Right renal pelvis (tissue), 4 donors: Measurements from ENCODE around the gene MSGN1. TPM values are rescaled to one million over a fixed set of nuclear protein-coding genes. Genes with fewer than 3 reads are reported as not detected.
"Not testable (repeated sequence)": the region's sequence is repeated elsewhere in the genome, so short reads cannot be mapped to it uniquely, and the experiment has no call there.

Experiments
- DNase-seq, 4 donors: peaks; one replicate each; pipeline ENCODE4 v3.0.0-alpha.2; 2013; ENCODE audit warnings: low read depth in 4 of 4, low spot score in 3 of 4, missing footprints in 1 of 4
- polyA plus RNA-seq, 4 donors: library from polyadenylated mRNA; unstranded; fragments of 120-200 nt; gene quantifications; one replicate each; pipeline ENCODE4 v1.2.1, GENCODE V29; 2013; ENCODE audit not compliant: insufficient read length in 4 of 4

Gene MSGN1
- polyA plus RNA-seq, 4 donors, result not detected

DNA sequence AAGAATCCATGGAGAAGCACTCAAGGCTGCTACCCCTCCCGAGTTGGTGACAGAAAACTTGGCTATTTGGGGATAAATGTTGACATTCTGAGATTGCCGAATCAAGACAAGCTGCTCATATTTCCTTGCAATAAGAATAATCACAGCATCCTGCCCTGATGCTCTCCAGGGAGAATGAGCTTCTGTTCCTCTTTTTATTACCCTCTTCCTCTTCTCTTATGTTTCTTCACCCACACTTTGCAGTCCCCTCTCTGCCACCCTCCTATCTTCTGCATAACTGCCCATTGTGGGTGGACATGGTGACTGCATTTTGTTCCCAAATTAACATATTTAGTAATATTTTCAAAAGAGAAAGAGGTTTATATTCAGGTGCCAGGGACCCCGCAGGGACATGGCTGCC, 11.9 kb upstream of the MSGN1 start:
- DNase-seq, result no peak

DNA sequence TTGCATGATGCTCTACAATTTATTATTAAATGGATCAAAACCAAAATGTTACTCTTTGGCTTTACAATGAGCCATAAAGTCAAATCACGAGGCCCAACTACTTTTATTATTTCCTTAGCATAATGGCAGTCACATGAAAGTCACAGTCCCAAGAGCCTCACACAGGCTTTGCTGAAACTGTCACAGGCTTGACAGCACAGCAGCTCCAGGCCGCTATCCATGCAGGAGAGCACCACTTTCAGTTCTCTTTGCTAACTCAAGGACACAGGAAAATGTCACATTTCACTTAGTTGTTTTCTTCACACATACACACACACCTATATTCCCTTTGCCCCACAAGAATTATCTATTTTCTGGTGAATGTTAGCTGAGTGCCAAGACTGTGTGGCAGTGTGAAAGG, 11.1 kb upstream of the MSGN1 start:
- no peak for DNase-seq

DNA sequence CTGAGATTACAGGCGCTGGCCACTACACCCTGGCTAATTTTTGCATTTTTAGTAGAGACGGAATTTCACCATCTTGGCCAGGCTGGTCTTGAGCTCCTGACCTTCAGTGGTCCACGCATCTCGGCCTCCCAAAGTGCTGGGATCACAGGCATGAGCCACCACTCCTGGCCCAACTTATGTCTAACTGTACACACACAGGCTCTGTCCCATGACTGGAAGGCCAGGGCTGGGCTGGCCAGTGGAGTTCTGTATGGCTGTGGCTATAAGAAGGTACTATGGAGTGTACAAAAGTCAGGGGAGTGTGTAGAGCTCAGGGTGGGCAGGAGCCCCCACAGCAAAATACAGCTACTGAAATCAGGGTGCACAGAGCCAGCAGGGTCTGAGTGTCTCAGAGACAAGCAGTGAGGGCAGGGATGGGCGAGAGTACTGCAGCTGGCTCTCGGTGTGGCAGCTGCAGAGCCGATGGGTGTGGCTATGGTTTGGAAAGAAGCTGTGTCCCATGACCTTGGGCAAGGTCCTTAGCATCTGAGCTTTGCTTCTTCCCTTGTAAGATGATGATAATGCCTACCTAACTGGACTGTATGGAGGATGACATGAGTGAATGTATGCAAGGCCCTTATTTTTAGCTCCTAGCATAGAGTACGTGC, 10.4 kb upstream of the MSGN1 start:
- no peak for DNase-seq

GRCh38 chr2:17813010-17813741, 3.1 kb upstream of the MSGN1 start:
- DNase-seq, result no peak

- no peak for DNase-seq
Observed at GRCh38 chr2:17813742-17814473, 2.4 kb upstream of the MSGN1 start.

DNA sequence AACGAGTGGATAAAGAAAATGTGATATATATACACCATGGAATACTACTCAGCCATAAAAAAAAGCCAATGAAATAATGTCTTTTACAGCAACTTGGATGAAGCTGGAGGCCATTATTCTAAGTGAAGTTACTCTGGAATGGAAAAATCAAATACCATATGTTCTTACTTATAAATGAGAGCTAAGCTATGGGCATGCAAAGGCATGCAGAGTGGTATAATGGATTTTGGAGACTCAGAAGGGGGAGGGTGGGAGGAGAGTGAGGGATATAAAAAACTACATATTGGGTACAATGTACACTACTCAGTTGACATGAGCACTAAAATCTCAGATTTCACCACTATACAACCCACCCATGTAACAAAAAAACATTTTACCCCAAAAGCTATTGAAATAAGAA, 1.7 kb upstream of the MSGN1 start:
- no peak for DNase-seq

- no peak for DNase-seq
Observed at GRCh38 chr2:17815468-17816184, 634 bp upstream of the MSGN1 start.

GRCh38 chr2:17818235-17818815, 2.1 kb downstream of the MSGN1 start:
- DNase-seq, result no peak

DNA sequence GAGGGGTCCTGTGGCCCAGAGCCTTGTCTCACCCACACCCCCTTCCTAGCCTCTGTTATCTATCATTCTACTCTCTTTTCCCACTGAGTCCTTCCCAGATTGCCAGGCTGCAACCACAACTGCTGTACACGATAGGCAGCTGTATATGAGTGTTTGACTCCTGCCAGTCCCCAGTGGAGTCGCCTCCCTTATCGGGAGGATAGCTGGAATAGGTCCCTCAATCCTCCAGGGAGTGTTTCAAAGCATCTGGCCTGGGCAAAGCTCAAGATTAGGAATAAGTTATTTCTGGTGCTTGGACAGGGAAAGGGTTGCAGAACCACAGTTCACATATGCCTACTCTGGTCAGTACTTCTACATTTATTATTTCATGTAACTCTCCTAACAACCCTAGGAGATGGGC, 4.8 kb downstream of the MSGN1 start:
- DNase-seq, result no peak

DNA sequence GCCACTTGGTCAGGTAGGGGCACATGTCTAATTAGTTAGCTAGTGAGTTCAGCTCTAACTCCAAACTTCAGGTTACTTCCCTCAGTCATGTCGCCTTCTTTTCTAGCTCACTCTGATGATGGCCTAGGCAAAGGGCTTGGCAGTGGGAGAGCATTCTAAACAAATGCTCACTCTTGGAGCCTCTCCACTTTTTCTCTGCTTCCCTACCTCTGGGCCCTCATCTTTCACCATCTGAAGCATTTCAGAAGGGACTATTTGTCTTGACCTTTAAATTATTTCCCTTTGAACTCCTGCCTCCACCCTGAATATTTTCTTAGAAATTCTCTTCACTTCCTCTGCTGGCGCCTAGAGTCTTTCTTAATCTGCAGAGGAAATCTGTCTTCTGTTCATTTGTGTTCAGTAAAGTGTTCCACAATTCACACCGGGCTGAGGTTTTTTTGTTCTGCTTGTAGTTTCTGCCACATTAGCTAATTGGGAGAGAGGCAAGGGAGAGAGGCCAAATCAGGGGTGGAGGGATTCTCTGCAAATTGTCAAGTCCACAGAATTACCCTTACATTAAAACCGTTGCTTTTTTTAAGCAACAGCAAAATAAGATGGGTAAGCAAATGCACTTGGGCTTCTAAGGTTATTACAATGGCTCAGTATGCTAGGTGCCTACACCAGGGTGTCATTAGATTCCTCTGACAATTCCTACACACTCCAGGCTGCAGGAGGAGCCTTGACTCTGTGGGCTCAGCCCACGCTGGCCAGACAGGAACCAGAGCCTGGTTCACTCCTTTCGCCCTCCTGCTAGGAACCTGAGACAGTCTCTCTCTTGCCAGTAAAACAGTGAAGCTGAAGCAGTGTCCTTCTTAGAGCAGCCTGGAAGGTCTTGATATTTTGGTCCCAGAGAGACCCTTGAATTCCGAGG, 5.5 kb downstream of the MSGN1 start:
- no peak for DNase-seq

DNA sequence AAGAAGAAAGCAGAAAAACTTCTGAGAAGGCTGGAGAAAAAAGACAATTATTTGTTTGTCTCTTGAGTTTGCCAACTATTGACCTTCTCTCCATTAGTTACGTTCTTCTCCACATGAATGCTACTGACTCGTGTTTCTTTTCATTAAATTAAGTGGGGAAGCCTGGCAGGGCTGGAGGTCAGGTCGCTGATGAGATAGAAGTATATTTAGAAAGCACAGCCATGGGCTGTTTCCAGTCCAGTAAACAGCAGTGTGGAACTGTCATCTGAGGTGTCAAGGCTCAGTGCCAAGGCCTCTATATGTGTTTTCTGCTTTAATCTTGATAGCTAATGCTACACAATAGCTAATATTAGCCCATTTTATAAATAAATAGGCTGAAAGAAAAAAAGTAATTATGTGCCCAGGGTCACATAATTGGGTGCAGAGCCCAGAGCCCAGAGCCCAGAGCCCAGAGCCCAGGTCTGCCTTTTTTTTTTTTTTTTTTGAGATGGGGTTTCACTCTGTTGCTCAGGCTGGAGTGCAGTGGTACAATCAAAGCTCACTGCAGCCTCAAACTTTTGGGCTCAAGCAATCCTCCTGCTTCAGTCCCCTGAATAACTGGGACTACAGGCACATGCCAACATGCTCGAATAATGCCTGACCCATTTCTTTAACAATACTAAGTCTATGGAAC, 6.3 kb downstream of the MSGN1 start:
- no peak for DNase-seq

GRCh38 chr2:17823646-17824045, 7.4 kb downstream of the MSGN1 start:
- not testable (repeated sequence) for DNase-seq

DNA sequence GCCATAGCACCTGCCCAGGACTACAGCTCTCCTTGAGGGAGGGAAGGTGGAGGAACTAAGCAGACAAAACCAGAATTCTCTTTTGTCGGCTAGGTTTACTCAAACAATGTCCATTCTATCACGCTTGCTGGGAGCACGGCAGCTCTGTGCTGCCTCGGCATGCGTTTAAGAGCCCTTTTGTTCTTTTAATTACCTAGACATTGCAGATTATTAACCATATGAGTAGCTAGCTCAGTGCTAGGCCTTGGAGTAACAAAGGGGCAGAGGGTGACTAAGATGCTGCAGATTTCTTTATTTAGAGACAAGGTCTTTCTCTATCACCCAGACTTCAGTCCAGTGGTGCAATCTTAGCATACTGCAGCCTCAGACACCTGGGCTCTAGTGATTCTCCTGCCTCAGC, 11.1 kb downstream of the MSGN1 start:
- DNase-seq, result no peak

DNA sequence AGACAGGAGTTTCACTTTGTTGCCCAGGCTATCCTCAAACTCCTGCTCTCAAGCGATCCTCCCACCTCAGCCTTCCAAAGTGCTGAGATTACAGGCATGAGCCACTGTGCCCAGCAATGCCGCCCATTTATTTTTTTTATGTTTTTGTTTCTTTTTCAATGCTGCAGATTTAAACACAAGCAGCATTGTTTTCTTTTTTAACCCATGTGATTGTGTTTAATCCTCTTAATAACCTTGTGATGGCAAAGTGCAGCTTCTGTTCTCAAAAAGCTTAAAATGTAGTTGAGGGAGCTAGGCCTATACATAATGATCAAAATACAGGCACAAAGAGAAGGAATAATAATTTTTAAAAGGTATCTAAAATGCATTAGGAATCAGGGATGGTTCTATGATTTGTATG, 11.5 kb downstream of the MSGN1 start:
- DNase-seq, result no peak

DNA sequence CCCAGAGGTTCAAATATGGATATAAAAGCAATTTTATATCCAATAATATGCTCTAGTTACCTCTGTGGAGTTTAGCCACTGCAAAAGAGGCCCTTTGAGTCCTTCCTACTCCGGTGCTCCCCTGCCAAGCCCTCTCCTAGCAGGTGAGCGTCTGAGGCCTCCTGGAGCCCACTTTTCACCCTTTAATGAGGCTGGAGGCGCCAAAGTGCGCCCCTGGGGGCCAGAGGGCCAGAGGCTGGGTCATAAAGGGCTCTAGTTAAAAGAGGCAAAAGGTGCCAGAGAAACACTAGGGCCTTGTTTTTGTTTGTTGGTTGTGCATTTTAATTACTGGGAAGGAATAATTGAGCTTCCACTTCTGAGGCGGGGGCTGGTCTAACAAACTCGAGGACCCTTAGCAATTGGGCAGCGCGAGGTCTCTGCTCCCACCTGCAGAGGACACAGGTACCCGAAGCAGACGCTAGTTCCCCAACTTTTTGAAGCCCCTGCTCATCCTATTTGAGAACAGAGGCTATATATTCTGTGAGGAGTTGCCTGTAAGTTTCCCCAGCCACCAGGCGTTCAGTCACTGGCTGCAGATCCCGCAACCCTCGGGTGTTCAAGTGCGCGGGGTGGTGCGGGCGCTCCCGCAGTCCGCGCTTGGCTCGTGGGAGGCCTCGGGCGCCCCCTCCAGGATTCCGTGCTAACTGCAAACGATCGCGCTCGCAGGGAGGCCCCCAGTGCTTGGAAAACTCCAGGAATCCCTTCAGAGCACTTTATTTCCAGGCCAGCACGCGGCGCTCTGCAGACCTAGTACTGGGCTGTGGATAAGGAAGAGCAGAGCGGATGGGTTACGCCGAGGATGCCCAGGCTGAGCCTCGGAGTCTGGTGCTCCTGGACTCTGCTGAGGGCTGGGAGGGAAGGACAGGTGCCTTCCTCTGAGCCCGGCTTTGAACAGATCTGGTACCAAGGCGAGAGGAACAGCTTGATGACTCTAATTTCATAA, 14.1 kb downstream of the MSGN1 start:
- peak; percentile 61 to 69 (median 65) for DNase-seq

- DNase-seq, result no peak
Observed at GRCh38 chr2:17835516-17835915, 19.3 kb downstream of the MSGN1 start.

GRCh38 chr2:17839959-17840358, 23.7 kb downstream of the MSGN1 start:
- DNase-seq, result no peak

DNA sequence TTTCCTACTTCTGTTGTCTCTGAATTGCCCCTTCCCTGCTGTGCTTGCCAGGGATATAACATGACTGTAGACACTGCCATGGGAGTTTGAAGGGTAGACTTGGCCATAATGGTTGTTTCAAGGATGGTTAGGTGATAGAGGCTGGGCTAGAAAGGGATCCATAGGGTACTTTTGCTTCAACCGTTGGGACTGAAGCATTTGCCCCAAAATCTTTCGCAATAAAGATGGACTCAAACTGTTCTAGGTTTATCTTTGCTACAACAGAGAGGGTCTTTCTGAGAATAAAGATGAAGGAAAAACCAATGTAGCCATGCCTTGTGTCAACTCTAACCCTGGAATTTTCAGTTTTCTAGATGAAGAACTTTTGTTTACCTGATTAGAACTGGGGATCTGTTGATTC, 27.2 kb downstream of the MSGN1 start:
- DNase-seq, result no peak
